IMR-90 (cell line): ENCODE data around the gene DIP2C. TPM values are rescaled to one million over a fixed set of nuclear protein-coding genes. Genes with fewer than 3 reads are reported as not detected.

ENCODE experiments used
- ATAC-seq: fragments of 200-7000 bp; cut with Tn5 transposase; 2 replicates; pipeline ENCODE4 v1.9.1; 2020; ENCODE audit warnings: low read depth, mild to moderate bottlenecking, moderate library complexity
- BruUV-seq: library from RNA; stranded (reverse); fragments of 400-500 nt; replicated peaks from 2 replicates; lab custom pipeline; 2021; lab: Mats Ljungman, UMichigan
- CTCF ChIA-PET: fragments of 300-600 bp; formaldehyde crosslinking; extraction: SDS; loops from one replicate; lab custom pipeline; 2021; ENCODE audit warnings: antibody characterized with exemption; lab: Yijun Ruan, JAX
- POLR2A ChIA-PET: fragments of 300-600 bp; sonication (Branson Sonifier 250); formaldehyde crosslinking; loops from one replicate; lab custom pipeline; 2022; ENCODE audit warnings: antibody characterized with exemption; ENCODE audit not compliant: unreplicated experiment; lab: Charles Lee
- DNase-seq: peaks from one replicate; pipeline ENCODE4 v3.0.0; 2013
- H2AFZ ChIP-seq: replicated peaks from 2 replicates; pipeline ENCODE3; 2013; ENCODE audit warnings: low read length, mild to moderate bottlenecking; ENCODE audit not compliant: poor library complexity
- H2AK5ac ChIP-seq: 2 replicates; pipeline ENCODE4 v1.6.1; 2013; ENCODE audit warnings: low read depth, low read length, inconsistent platforms
- H2AK9ac ChIP-seq: replicated peaks from 2 replicates; pipeline ENCODE3; 2013; ENCODE audit warnings: mild to moderate bottlenecking, low read depth, low read length, moderate library complexity; ENCODE audit not compliant: poor library complexity
- H2BK120ac ChIP-seq: 2 replicates; pipeline ENCODE4 v1.6.1; 2013; ENCODE audit warnings: low read depth, low read length, inconsistent platforms
- H2BK15ac ChIP-seq: 3 replicates; pipeline ENCODE4 v1.6.1; 2013; ENCODE audit warnings: low read depth, low read length, inconsistent platforms
- H2BK20ac ChIP-seq: 2 replicates; pipeline ENCODE4 v1.6.1; 2013; ENCODE audit warnings: low read depth, mild to moderate bottlenecking, inconsistent platforms, low read length, moderate library complexity
- H2BK5ac ChIP-seq: 2 replicates; pipeline ENCODE4 v1.6.1; 2013; ENCODE audit warnings: mild to moderate bottlenecking, low read depth, low read length, inconsistent platforms; ENCODE audit not compliant: poor library complexity, severe bottlenecking
- H3K14ac ChIP-seq: replicated peaks from 2 replicates; pipeline ENCODE4 v1.6.1; 2013; ENCODE audit warnings: low read depth, low read length, inconsistent platforms
- H3K18ac ChIP-seq: 2 replicates; pipeline ENCODE4 v1.6.1; 2013; ENCODE audit warnings: low read depth, low read length, control low read depth
- H3K23ac ChIP-seq: 2 replicates; pipeline ENCODE4 v1.6.1; 2013; ENCODE audit warnings: low read depth, low read length, inconsistent platforms
- H3K27ac ChIP-seq: 2 replicates; pipeline ENCODE4 v1.5.1; 2013; ENCODE audit warnings: mild to moderate bottlenecking, control low read depth, low read length; ENCODE audit not compliant: insufficient read depth
- H3K27me3 ChIP-seq: 2 replicates; pipeline ENCODE4 v1.6.1; 2013; ENCODE audit warnings: low read length; ENCODE audit not compliant: control insufficient read depth, insufficient read depth
- H3K36me3 ChIP-seq: 2 replicates; pipeline ENCODE4 v1.6.1; 2013; ENCODE audit warnings: low read length, mixed read lengths; ENCODE audit not compliant: control insufficient read depth, insufficient read depth
- H3K4ac ChIP-seq: 2 replicates; pipeline ENCODE4 v1.6.1; 2013; ENCODE audit warnings: low read depth, low read length, inconsistent platforms
- H3K4me1 ChIP-seq: 2 replicates; pipeline ENCODE4 v1.6.1; 2013; ENCODE audit warnings: low read length, mixed read lengths; ENCODE audit not compliant: control insufficient read depth, insufficient read depth
- H3K4me2 ChIP-seq: 2 replicates; pipeline ENCODE4 v1.6.1; 2013; ENCODE audit warnings: low read depth, mild to moderate bottlenecking, control low read depth, low read length, moderate library complexity
- H3K4me3 ChIP-seq: 2 replicates; pipeline ENCODE4 v1.5.1; 2013; ENCODE audit warnings: low read depth, mild to moderate bottlenecking, control low read depth, low read length, moderate library complexity; ENCODE audit not compliant: insufficient read depth
- H3K56ac ChIP-seq: 2 replicates; pipeline ENCODE4 v1.6.1; 2013; ENCODE audit warnings: low read length, inconsistent platforms; ENCODE audit not compliant: insufficient read depth; ENCODE audit errors: extremely low read depth
- H3K79me1 ChIP-seq, 2 experiments: 2 replicates each; pipeline ENCODE4 v1.6.1; 2013; ENCODE audit warnings: low read length in 2 of 2, inconsistent platforms in 1 of 2, low read depth in 1 of 2
- H3K9ac ChIP-seq: 2 replicates; pipeline ENCODE4 v1.6.1; 2013; ENCODE audit warnings: low read depth, low read length, control low read depth
- H3K9me1 ChIP-seq: 2 replicates; pipeline ENCODE4 v1.6.1; 2013; ENCODE audit warnings: low read length, inconsistent platforms; ENCODE audit not compliant: insufficient read depth
- H3K9me3 ChIP-seq: 2 replicates; pipeline ENCODE4 v1.6.1; 2013; ENCODE audit warnings: low read length; ENCODE audit not compliant: control insufficient read depth, insufficient read depth
- H4K20me1 ChIP-seq: 2 replicates; pipeline ENCODE4 v1.6.1; 2013; ENCODE audit warnings: low read length, inconsistent platforms; ENCODE audit not compliant: insufficient read depth
- H4K5ac ChIP-seq: 2 replicates; pipeline ENCODE4 v1.6.1; 2013; ENCODE audit warnings: mild to moderate bottlenecking, low read depth, low read length, control low read depth
- H4K8ac ChIP-seq, 2 experiments: 2 replicates each; pipeline ENCODE4 v1.6.1; 2013; ENCODE audit warnings: low read depth in 2 of 2, low read length in 2 of 2, control low read depth in 1 of 2, inconsistent platforms in 1 of 2
- H4K91ac ChIP-seq: 2 replicates; pipeline ENCODE4 v1.6.1; 2013; ENCODE audit warnings: low read depth, low read length, inconsistent platforms; ENCODE audit not compliant: insufficient read depth
- CEBPB ChIP-seq: IDR thresholded peaks from 2 replicates; pipeline ENCODE4 v1.6.1; 2012; ENCODE audit warnings: low read depth, low read length, improper control_type of control experiment
- RCOR1 ChIP-seq: IDR thresholded peaks from 2 replicates; pipeline ENCODE4 v1.6.1; 2012; ENCODE audit warnings: mild to moderate bottlenecking, low read length, improper control_type of control experiment; ENCODE audit not compliant: insufficient replicate concordance
- WGBS, 2 experiments: methylation state at CpG; one replicate each; pipeline versions ENCODE4 v1.1.5 to v1.1.7; 2013; ENCODE audit warnings: missing lambda C conversion rate in 2 of 2; ENCODE audit not compliant: insufficient read length in 1 of 2; ENCODE audit errors: extremely low coverage in 2 of 2; 5-methylcytosine and 5-hydroxymethylcytosine counted together
- dilution Hi-C: fragments of 300-500 bp; cut with HindIII; formaldehyde crosslinking; loops from one replicate; pipeline ENCODE4 v1.14.3; 2018; ENCODE audit warnings: low sequenced_read_pairs; ENCODE audit not compliant: unreplicated experiment
- in situ Hi-C: fragments of 300-500 bp; cut with MboI; formaldehyde crosslinking; loops from 3 replicates; pipeline ENCODE4 v1.14.3; 2019; ENCODE audit warnings: low sequenced_read_pairs, inconsistent platforms, mixed read lengths
- intact Hi-C: fragments of 100-400 bp; cut with micrococcal nuclease; formaldehyde crosslinking; loops from 2 replicates; pipeline ENCODE4 v1.10.0; 2022
- polyA plus RNA-seq, 3 experiments: library from polyadenylated mRNA; depleted of rRNA; stranded (reverse); fragments of >200 nt; gene quantifications; 2 replicates each; pipeline ENCODE4 v1.2.3, GENCODE V29; 2012; ENCODE audit warnings: low replicate concordance in 1 of 3
- total RNA-seq: library from RNA; depleted of rRNA; stranded (reverse); fragments of >200 nt; gene quantifications from 2 replicates; pipeline ENCODE4 v1.2.3, GENCODE V29; 2012
- TF ChIP-seq, protein P1 (sequence below): fragments of 150-350 bp; IDR thresholded peaks from 2 replicates; pipeline ENCODE4 v1.6.1; 2016; ENCODE audit warnings: low read depth, mild to moderate bottlenecking, low read length, moderate library complexity, borderline replicate concordance

DIP2C gene
- total and polyA plus RNA-seq, 2 of the 4 experiments (the other 2 are of a cell fraction) = 8.6 to 17.3 TPM

DNA sequence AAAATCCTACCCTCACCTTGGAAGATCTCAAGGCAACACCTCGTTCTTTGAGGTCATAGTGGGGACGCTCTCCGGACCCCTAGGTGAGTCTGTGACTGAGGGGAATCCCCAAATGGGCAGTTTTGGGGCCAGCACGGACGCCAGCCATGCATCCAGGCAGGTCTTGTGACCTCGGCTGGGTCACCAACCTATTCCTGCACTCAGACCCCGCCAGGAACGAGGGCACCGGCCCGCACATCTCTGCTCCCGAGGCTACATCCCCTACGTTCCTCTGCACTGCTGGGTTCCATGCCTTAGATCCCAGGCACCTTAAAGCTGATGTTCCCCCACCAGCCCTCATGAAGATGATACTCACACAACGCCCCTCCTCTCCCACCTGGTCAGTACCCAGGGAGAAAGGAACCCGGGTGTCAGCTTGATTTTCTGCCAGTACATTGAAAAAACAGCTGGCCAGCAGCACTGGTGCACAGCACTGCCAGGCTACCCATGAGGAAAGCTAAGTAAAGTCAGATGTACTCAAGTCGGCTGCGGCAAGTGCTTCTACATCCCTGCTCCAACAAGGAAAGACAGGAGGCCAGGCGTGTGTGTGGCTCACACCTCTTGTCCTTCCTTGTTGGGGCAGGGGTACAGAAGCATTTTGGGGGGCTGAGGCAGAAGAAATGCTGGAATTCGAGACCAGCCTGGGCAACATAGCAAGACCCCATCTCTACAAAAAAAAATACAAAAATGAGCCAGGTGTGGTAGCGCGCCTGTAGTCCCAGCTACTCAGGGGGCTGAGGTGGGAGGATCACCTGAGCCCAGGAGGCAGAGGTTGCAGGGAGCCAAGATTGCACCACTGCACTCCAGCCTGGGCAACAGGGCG lies 48.1 kb downstream of the DIP2C start (continued):
- TF ChIP-seq RCOR1 = no peak

DNA sequence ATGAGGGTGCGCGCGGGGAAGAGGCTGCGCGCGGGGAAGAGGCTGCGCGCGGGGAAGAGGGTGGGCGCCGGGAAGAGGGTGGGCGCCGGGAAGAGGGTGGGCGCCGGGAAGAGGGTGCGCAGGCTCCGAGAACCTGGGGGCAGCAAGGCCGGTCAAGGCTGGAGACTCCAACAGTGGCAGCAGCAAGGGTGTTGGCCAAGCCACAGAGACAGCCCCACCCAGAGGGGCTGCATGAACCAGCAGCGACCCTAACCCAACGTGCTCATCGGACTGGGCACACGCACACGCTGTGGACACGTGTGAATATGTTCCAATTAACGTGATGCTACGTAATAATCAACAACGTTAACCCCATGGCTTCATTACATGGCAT lies 48.8 kb downstream of the DIP2C start:
- Histone ChIP-seq H3K56ac (no peak overlapping the region), H4K5ac (no peak overlapping the region), H3K4ac (no peak overlapping the region), H4K91ac (no peak overlapping the region), H3K23ac (no peak overlapping the region), H2AK9ac (no peak overlapping the region), H3K79me1 (peaks cover 21 to 79% of the 10 kb centered on the region in 2 experiments), H2AFZ (no peak overlapping the region), H2BK15ac (no peak overlapping the region), H2BK120ac (no peak overlapping the region), H4K8ac (no peak overlapping the region), H2BK5ac (no peak overlapping the region), H3K4me1 (peaks cover 3% of the 10 kb centered on the region; the same call in 1 of the 2 replicates), H3K9ac (no peak overlapping the region), H3K18ac (no peak overlapping the region), H3K9me3 (peaks cover 9% of the 10 kb centered on the region), H3K27me3 (no peaks in the 10 kb centered on the region), H3K4me2 (no peak overlapping the region), H3K4me3 (no peak overlapping the region), H4K20me1 (peaks cover 83% of the 10 kb centered on the region), H3K14ac (no peak overlapping the region), H2BK20ac (no peak overlapping the region), H3K36me3 (0 out of 2 replicates have a peak, but pooled peaks cover 1% of the 10 kb centered on the region), H2AK5ac (no peak overlapping the region), H3K27ac (no peak overlapping the region), H3K9me1 (peaks cover 23% of the 10 kb centered on the region)
- TF ChIP-seq CEBPB = no peak
- TF ChIP-seq, protein P1, sequence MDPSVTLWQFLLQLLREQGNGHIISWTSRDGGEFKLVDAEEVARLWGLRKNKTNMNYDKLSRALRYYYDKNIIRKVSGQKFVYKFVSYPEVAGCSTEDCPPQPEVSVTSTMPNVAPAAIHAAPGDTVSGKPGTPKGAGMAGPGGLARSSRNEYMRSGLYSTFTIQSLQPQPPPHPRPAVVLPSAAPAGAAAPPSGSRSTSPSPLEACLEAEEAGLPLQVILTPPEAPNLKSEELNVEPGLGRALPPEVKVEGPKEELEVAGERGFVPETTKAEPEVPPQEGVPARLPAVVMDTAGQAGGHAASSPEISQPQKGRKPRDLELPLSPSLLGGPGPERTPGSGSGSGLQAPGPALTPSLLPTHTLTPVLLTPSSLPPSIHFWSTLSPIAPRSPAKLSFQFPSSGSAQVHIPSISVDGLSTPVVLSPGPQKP = no peak
- intact Hi-C loops = no loop called here
- WGBS, 2 experiments = 91% methylated on average over 17 of the region's 27 CpGs; no CpG with 5 or more reads in 1 of the 2 experiments
- DNase-seq (no peak), ATAC-seq (no peak)
- ChIA-PET CTCF (no interaction called here), POLR2A (no interaction called here)
- BruUV-seq = no TSS peak
- dilution Hi-C loops = no loop called here
- in situ Hi-C loops = no loop called here
